Measurements from ENCODE around the gene NFIC.
A peak's percentile ranks its signal among the peaks of the same experiment; 100 is the strongest.

NFIC gene

DNA sequence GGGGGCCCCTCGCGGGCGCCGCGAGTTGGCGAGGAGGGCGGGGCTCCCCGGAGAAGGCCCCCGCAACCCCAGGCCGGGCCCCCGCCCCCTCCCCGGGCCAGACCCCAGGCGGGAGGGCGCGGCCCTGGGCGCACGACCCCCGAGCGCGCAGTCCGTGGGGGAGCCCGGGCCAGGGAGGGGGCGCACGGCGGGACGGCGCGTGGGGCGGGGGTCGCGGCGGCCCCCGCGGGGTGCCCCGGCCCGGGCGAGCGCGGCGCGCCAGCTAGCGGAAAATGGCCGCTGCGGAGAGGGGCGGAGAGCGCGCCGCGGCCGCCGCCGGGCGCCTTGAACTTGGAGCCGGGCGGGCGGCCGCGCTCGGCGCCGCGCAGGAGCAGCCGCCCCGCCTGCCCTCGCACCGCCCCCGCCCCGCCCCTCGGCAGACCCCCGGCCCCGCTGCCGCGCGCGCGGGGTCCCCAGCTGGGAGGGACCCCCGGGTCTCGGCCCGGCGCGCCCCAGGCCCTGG lies 6.4 kb upstream of the NFIC start:
- no peak for DNase-seq

GRCh38 chr19:3360421-3361383 lies 5.7 kb upstream of the NFIC start:
- peak; percentile 71 for DNase-seq

DNA sequence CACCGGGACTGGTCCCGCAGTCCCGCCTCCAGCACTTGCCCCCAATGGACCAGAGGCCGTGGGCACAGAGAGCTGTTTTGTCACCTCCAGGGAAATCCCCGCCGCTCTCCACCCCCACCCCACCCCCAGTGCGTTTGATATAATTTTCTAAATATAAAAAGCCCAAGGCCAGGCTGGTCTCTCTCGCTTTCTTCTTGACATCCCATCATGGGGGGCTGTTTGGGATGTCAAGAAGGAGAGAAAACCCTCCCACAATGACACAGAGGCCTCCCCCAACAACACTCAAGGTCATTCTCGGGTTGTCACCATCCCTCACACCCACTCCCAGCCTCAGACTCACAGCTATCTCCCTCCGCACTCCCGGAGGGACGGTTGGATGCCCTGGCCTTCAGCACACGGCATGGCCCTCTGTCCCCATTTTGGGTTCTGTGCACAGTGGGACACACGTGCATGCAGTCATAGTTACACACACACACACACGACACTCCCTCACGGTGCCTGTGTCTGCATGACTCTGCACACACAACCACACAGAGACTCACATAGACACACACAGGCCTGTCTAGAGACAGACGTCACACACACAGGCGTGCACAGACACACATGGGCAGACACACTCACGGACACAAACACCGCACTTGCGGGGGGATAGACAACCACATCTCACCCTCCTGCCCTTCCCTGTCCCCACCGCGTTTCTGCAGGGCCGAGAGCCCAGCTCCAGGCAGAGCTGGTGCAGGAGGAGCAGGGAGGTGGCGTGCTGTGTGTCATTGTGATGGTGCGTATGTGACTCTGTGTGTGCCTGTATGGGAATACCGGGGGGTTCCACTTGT lies 4.8 kb upstream of the NFIC start:
- no peak for DNase-seq

DNA sequence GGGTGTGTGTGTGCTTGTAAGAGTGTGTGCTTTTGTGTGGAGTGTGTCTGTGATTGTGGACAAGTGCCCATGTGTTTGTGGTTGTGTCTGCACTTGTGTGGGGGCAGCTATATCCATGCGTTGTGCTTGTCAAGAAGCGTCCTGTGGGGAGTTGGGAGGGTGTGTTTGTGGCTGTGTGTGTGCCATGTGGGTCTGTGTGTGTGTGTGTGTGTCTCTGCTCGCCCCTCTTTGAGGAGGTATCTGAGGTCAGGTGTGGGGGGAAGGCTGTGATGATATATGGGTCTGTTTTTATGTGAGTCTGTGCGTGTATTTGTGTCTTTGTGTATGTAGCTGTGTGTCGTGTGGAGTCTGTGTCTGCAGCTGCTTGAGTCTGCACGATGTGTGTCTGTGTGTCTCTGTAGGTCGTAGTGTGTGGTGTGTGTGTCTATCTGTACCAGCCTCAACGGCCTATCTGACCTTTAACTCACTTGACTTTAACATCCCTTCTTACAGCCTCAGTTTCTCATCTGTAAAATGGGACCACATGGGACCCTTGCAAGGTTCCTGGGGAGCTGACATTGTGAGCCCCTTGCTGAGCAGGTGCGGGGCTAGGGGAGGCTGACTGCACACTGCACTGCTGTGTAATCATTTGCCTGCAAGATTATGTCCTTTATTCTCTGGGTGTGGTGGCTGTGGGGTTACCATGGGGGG lies 4.0 kb upstream of the NFIC start:
- DNase-seq, result no peak

DNA sequence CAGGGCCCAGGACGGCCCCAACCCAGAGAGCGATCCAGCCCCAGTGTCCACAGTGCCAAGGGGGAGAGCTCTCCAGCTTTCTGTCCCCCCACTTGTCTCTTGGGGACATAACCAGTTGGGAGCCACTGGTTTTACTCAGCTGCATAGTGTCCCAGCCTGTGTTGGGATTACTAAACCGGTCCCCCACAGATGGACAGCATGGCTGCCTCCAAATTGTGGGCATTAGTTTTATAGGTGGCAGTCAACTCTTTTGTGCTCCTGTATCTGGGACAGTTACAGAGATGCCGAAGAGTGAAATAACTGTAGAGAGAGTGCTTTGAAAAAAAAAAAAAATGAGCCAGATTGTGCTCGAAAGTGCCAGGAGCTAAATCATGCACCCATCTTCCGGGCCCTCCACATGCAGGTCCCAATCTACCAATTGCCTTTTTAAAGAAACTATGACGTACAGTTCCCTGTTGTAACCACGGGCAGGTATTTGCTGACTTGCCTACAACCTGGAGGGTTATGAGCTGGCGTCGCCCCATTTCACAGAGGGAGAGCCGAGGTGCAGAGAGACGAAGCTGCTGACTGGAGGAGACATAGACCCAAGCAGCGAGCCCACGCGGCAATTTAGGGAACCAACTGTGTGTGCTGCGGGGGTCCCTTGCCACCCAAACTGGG lies 2.4 kb upstream of the NFIC start:
- DNase-seq, result no peak

GRCh38 chr19:3364501-3364858 lies 1.9 kb upstream of the NFIC start:
- no peak for DNase-seq

- no peak for DNase-seq
Observed at GRCh38 chr19:3365093-3365835, 1.1 kb upstream of the NFIC start.

DNA sequence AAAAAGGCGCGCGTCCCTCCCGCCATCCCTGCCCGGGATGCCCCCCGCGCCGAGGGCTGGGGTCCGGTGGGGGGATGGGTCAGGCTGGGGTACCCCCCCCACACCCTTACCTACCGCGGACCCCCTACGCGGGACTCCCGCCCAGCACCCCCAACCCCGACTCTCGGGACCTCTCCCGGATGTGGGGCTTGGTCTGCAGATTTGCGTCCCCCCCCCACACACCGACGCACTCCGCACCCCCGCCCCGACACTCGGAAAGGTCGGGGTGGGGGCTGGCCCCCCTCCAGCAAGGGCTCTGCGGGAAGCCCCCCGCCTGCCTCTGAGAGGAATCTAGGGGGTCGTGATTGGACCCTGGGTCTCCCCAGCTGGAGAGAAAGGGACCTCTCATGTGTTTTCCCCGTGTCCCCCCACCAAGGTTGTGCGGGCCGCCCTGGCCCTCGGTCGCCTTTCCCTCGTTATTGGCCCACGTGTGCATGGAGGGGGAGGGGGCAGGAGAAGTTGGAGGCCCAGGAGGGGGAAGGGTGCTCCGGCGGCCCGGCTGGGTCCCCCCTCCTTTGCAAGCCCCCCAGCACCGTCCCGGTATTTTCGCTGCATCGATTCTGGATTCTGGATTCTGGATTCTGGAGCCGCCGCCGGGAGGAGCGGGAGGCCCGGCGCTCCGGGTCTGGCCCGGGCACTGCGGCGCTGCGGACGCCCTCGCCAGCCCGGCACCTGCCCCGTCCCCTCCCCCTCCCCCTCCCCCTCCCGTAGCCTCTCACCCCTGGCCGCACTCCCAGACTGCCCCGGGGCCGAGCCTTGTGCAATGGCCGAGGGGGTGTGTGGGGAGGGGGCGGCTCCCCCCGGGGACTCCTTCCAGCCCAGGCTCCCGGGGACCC lies 607 bp downstream of the NFIC start:
- peak; percentile 74 for DNase-seq

- no peak for DNase-seq
Observed at GRCh38 chr19:3367628-3368440, 1.5 kb downstream of the NFIC start.

DNA sequence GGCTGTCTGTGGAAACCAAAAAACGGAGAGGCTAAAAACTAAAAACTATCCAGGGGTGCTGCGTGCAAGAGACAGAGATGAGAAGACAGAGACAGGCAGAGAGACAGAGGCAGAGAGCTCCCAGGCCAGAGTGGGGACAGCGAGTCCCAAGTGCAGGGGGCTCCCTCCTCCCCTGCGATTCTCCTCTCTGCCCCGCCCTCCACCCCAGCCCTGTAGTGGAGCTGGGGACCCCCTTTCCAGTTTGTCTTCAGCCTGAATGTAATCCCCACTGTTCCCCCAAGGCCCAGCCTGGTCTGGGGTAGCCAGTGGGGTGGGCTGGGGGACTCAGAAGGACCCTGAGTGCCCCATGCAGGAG lies 2.0 kb downstream of the NFIC start:
- no peak for DNase-seq

GRCh38 chr19:3368848-3369336 lies 2.5 kb downstream of the NFIC start:
- DNase-seq, result no peak

GRCh38 chr19:3369337-3370213 lies 3.2 kb downstream of the NFIC start:
- DNase-seq, result peak; percentile 74

DNA sequence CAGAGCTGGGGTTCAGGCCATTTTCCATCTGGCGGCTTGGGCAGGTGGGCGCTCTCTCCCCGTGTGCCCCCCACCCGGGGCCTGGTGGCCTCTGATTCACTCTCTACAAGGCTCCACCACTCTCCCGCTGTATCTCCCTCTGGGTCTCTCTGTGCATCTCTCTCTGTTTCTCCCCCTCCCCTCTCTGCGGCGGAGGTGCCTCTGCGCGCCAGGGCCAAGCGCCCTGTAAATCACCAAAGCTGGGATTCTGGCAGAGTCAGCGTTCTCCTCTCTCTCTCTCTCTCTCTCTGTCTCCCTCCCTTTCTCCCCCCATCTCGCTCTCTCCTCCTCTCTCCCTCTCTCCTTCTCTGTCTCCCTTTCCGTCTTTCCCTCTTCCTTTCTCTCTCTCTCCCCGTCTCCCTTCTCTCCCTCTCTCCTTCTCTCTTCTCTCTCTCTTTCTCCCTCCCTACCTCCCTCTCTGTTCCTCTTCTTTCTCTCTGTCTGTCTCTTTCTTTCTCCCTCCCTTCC lies 3.9 kb downstream of the NFIC start:
- no peak for DNase-seq

DNA sequence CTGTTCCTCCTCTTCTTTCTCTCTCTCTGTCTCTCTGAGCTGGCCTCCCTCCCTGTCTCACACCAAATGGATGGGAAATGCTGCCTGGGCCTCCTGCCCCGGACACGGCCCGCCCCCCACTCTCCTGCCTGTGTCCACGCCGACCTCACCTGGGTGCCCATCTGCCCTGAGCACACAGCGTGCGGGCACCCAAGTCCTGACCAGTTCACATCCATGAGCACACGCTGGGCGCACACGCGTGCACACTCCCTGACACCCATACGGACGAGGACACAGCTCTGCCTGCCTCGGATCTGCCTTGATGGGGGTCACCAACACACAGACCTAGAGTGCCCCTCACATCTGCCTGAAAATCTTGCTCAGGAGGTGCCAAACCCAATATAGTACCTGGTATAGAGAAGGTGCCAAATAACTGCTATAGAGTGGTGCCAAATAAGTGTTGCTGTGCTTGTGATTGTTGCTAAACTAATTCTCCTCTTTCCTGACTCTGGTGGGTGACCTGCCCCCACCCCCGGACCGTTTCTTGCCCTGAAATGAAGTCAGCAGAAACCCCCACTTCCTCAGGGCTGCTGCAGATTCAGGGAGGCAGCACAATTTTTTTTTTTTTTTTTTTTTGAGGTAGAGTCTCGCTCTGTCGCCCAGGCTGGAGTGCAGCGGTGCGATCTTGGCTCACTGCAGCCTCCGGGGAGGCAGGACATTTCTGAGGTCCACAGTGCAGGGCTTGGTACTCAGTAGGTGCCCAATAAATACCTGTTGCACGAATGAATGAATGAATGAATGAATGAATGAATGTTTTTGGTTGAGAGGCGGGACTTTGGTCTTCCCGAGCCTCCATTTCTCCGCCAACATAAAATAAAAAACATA lies 4.6 kb downstream of the NFIC start:
- DNase-seq, result no peak

DNA sequence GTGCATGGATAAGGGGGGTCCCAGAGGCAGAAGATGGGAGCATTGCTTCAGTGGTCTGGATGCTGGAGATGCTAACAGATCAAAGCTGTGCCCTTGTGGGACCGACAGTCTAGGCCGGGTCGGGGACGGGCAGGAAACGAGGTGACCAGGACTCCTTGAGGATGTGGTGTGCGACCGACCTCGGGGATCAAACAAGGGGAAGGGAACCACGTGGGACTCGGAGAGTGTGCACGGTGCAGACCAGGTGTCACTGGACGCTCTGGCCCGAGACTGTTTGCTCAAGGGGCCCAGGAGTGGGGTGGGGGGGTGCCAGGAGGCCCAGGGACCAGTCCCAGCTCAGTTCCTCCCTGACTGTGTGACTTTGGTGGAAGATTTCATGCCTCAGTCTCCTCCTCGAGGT lies 6.0 kb downstream of the NFIC start:
- DNase-seq, result no peak

- DNase-seq, result no peak
Observed at GRCh38 chr19:3373971-3374368, 7.6 kb downstream of the NFIC start.

- no peak for DNase-seq
Observed at GRCh38 chr19:3374369-3375112, 8.2 kb downstream of the NFIC start.
